PFSK-1 (cell line): ENCODE results near the gene SLC35E1.

Source experiments
- POLR2AphosphoS5 ChIP-seq: IDR thresholded peaks from 2 replicates; pipeline ENCODE4 v1.6.1; 2012; ENCODE audit warnings: low read depth, mild to moderate bottlenecking, control low read depth, low read length, moderate library complexity
- REST ChIP-seq, 2 experiments: IDR thresholded peaks; 2 replicates each; pipeline versions ENCODE4 v1.6.1 to v1.8.0; 2011 to 2012; ENCODE audit warnings: low read depth in 2 of 2, low read length in 2 of 2, control low read depth in 1 of 2, inconsistent platforms in 1 of 2, mild to moderate bottlenecking in 1 of 2, moderate library complexity in 1 of 2; ENCODE audit not compliant: insufficient read depth in 1 of 2

- TF ChIP-seq POLR2AphosphoS5 (no peak), REST (IDR thresholded peaks at IDR 0.05; ENCODE audit: insufficient read depth in 1 of 2, low read depth in 2 of 2, low read length in 2 of 2) (no peak)
These were observed 16.8 kb upstream of the SLC35E1 start for GRCh38 chr19:16588824-16589577.
